Gastroesophageal sphincter (tissue), 3 donors: ENCODE data around the gene SLC12A8.

Experiments
- CTCF ChIP-seq, 4 experiments: fragments of 200-600 bp in 2 of 4; fragments of 450-650 bp in 2 of 4; sonication (generic) in 1 of 4; IDR thresholded peaks; one replicate each; pipeline ENCODE4 v1.5.1; 2017 to 2019; ENCODE audit warnings: antibody characterized with exemption in 4 of 4, mild to moderate bottlenecking in 2 of 4, moderate library complexity in 2 of 4
- EP300 ChIP-seq: sonication (generic); formaldehyde crosslinking; IDR thresholded peaks from one replicate; pipeline ENCODE4 v1.6.1; 2017; ENCODE audit warnings: antibody characterized with exemption, mild to moderate bottlenecking
- POLR2A ChIP-seq, 2 donors: fragments of 450-650 bp; IDR thresholded peaks; one replicate each; pipeline ENCODE4 v1.6.1; 2017; ENCODE audit warnings: antibody characterized with exemption in 2 of 2, mild to moderate bottlenecking in 2 of 2, moderate library complexity in 1 of 2
- POLR2AphosphoS5 ChIP-seq: sonication (generic); formaldehyde crosslinking; IDR thresholded peaks from one replicate; pipeline ENCODE4 v1.6.1; 2017; ENCODE audit warnings: antibody characterized with exemption

- TF ChIP-seq CTCF (IDR thresholded peaks at IDR 0.05) (no peak), POLR2A (IDR thresholded peaks at IDR 0.05) (no peak), POLR2AphosphoS5 (no peak), EP300 (no peak)
Observed at GRCh38 chr3:125115640-125116039, 96.9 kb downstream of the SLC12A8 start.
